ENCODE measurements around the gene KPNB1.

KPNB1 gene

GRCh38 chr17:47649153-47649971, at the start of gene KPNB1:
Gene KPNB1, plus strand, starts transcription at chr17:47649919. Its CDS starts 326 bp downstream, at chr17:47650245.
- DNase-seq (ENCODE audit: low read depth) = peak; percentile 100

GRCh38 chr17:47603830-47604597, 45.7 kb upstream of the KPNB1 start:
- DNase-seq (ENCODE audit: low read depth) = no peak

- DNase-seq (ENCODE audit: low read depth) = peak; percentile 77
Measured at GRCh38 chr17:47604598-47604927, 45.2 kb upstream of the KPNB1 start.

GRCh38 chr17:47605011-47605410, 44.7 kb upstream of the KPNB1 start:
- DNase-seq (ENCODE audit: low read depth) = no peak

- no peak for DNase-seq (ENCODE audit: low read depth)
Measured at GRCh38 chr17:47607481-47607880, 42.2 kb upstream of the KPNB1 start.

GRCh38 chr17:47611372-47612350, 38.1 kb upstream of the KPNB1 start:
- DNase-seq (ENCODE audit: low read depth) = no peak

GRCh38 chr17:47615766-47616424, 33.8 kb upstream of the KPNB1 start:
- DNase-seq (ENCODE audit: low read depth) = peak; percentile 36

- peak; percentile 21 for DNase-seq (ENCODE audit: low read depth)
Measured at GRCh38 chr17:47618410-47618809, 31.3 kb upstream of the KPNB1 start.

GRCh38 chr17:47620503-47621245, 29.0 kb upstream of the KPNB1 start:
- DNase-seq (ENCODE audit: low read depth) = no peak

GRCh38 chr17:47621293-47622179, 28.2 kb upstream of the KPNB1 start:
- DNase-seq (ENCODE audit: low read depth) = peak; percentile 60

GRCh38 chr17:47622180-47622549, 27.6 kb upstream of the KPNB1 start:
- DNase-seq (ENCODE audit: low read depth) = no peak

GRCh38 chr17:47624727-47625068, 25.0 kb upstream of the KPNB1 start:
- DNase-seq (ENCODE audit: low read depth) = no peak

GRCh38 chr17:47628014-47628566, 21.6 kb upstream of the KPNB1 start:
- no peak for DNase-seq (ENCODE audit: low read depth)

GRCh38 chr17:47629826-47630225, 19.9 kb upstream of the KPNB1 start:
- no peak for DNase-seq (ENCODE audit: low read depth)

- no peak for DNase-seq (ENCODE audit: low read depth)
Measured at GRCh38 chr17:47630614-47631013, 19.1 kb upstream of the KPNB1 start.

GRCh38 chr17:47632991-47633390, 16.7 kb upstream of the KPNB1 start:
- DNase-seq (ENCODE audit: low read depth) = no peak

- no peak for DNase-seq (ENCODE audit: low read depth)
Measured at GRCh38 chr17:47633996-47634395, 15.7 kb upstream of the KPNB1 start.

- no peak for DNase-seq (ENCODE audit: low read depth)
Measured at GRCh38 chr17:47634870-47635269, 14.8 kb upstream of the KPNB1 start.

- DNase-seq (ENCODE audit: low read depth) = no peak
Measured at GRCh38 chr17:47635734-47636133, 14.0 kb upstream of the KPNB1 start.

Measured in stromal cell of bone marrow (primary cell).